Heart left ventricle (tissue), 13 donors: ENCODE results near the gene DPH2.

ENCODE experiments used
- CTCF ChIP-seq, 12 donors: fragments of 200-600 bp; sonication (generic) in 4 of 12; IDR thresholded peaks; one replicate each; pipeline versions ENCODE4 v1.5.0 to v1.8.0; 2018 to 2022; ENCODE audit warnings: antibody characterized with exemption in 12 of 12, mild to moderate bottlenecking in 5 of 12
- POLR2A ChIP-seq, 2 donors: fragments of 450-650 bp; IDR thresholded peaks; one replicate each; pipeline ENCODE4 v1.6.1; 2017; ENCODE audit warnings: antibody characterized with exemption in 2 of 2, mild to moderate bottlenecking in 2 of 2, moderate library complexity in 2 of 2
- donor health status: ischemic (EF 13 %, LVEDD 7.1; RV severe dilation, severe dysfunction).
- donor health status: DM: no; HTN: yes; CAD: no.
- donor health status: DM: no; HTN: no; CAD: no.
- donor health status: ischemic (EF 25% LVEDD 6.9; RV normal size, moderate dysfunction).
- donor health status: ischemic (EF 25% LVEDD 5.7; RV mildly dilated, moderate dysfunction).
- donor health status: ischemic (EF 35%, LVEDD 5.7; RV mildly dilated, moderate dysfunction).
- donor health status: nonischemic (EF 11% LVEDD 7.7; RV severe dilation, severe dysfunction).
- donor health status: DM: yes; HTN: yes; CAD: no.
- donor health status: PGD.
- donor health status: ischemic (EF 29% LVEDD 5.4; RV normal size, mild dysfunction).
- donor health status: nonischemic (EF 23%, LVEDD 6.1; RV moderate dilation, normal function).

DNA sequence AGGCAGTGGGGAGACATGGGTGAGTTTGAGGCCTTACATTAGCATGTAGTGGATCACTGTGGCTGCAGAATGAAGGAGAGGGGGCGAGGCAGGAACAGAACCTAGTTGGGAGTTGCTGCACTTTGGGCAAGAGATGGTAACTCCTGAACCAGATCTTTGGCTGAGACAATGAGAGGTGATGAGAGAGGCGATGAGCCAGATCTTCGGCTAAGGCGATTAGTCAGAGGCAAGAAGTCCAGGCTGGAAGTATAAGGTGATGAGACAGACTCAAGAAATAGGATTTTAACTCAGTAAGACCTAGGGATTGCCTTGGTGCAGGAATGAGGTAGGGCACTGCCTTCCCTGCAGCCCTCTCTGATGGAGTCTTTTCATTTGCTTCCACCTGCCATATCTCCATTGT lies 45.3 kb upstream of the DPH2 start:
- TF ChIP-seq CTCF (IDR thresholded peaks at IDR 0.05) (no peak), POLR2A (IDR thresholded peaks at IDR 0.05) (no peak)
